ENCODE measurements around the gene MGAT1. TPM values are rescaled to one million over a fixed set of nuclear protein-coding genes. Genes with fewer than 3 reads are reported as not detected.

MGAT1 gene
- total RNA-seq, 1 experiment from 2014 or later: 39.0 TPM

Other genes with a start within 250 kb of the MGAT1 start
- gene SCGB3A1, start 211.3 kb downstream of the MGAT1 start, total RNA-seq (2014; rRNA removed; shearing (Covaris generic)): not detected in 2 replicates
- gene FLT4, start 153.2 kb downstream of the MGAT1 start, total RNA-seq (2014; rRNA removed; shearing (Covaris generic)): not detected in 2 replicates
- not detected in 2 replicates for gene OR2Y1, start 62.7 kb downstream of the MGAT1 start, total RNA-seq (2014; rRNA removed; shearing (Covaris generic))
- 15.0 and 16.0 TPM in 2 replicates for gene ZFP62, start 58.5 kb upstream of the MGAT1 start, total RNA-seq (2014; rRNA removed; shearing (Covaris generic))
- gene BTNL8, start 96.4 kb upstream of the MGAT1 start, total RNA-seq (2014; rRNA removed; shearing (Covaris generic)): 0.12 and 0.29 TPM in 2 replicates
- gene BTNL3, start 186.0 kb upstream of the MGAT1 start, total RNA-seq (2014; rRNA removed; shearing (Covaris generic)): not detected in 2 replicates
- gene BTNL9, start 237.5 kb upstream of the MGAT1 start, total RNA-seq (2014; rRNA removed; shearing (Covaris generic)): not detected in 2 replicates

Data from RPMI7951 (cell line).